A549 (cell line): ENCODE measurements around the gene STAM. TPM values are rescaled to one million over a fixed set of nuclear protein-coding genes. Genes with fewer than 3 reads are reported as not detected.

Source experiments
- ATAC-seq, 2 experiments: fragments of 200-7000 bp in 1 of 2; fragments of >200 bp in 1 of 2; cut with Nextera tagmentation in 1 of 2; cut with Tn5 transposase in 1 of 2; 3 replicates each; pipeline versions ENCODE4 v1.8.0 to v1.9.1; 2018 to 2020; ENCODE audit warnings: mild to moderate bottlenecking in 1 of 2, moderate library complexity in 1 of 2
- CTCF ChIA-PET: fragments of 300-600 bp; sonication (Branson Sonifier 250); formaldehyde crosslinking; extraction: SDS; loops from one replicate; lab custom pipeline; 2021; ENCODE audit warnings: antibody characterized with exemption, inconsistent platforms; lab: Yijun Ruan, JAX
- POLR2A ChIA-PET: fragments of 350-600 bp; formaldehyde crosslinking; extraction: SDS; loops from one replicate; lab custom pipeline; 2021; ENCODE audit warnings: antibody characterized with exemption, inconsistent platforms; lab: Yijun Ruan, JAX
- DNase-seq, 2 experiments: peaks; one replicate each; pipeline versions ENCODE4 v3.0.0 to v3.0.0-alpha.2; 2011 to 2016; ENCODE audit warnings: low read depth in 1 of 2, low spot score in 1 of 2
- FAIRE-seq: peaks from 2 replicates; lab custom pipeline; 2011; peaks lifted over from hg19 to GRCh38; lab: Jason Lieb, UNC
- H3K27ac ChIP-seq, 2 experiments: fragments of >200 bp; sonication (Bioruptor Twin); formaldehyde crosslinking; 3 replicates each; pipeline ENCODE4 v1.5.1; 2016 to 2017
- H3K4me1 ChIP-seq: fragments of >200 bp; sonication (Bioruptor Twin); formaldehyde crosslinking; 3 replicates; pipeline ENCODE4 v1.6.1; 2016
- H3K4me2 ChIP-seq: fragments of >200 bp; sonication (Bioruptor Twin); formaldehyde crosslinking; 3 replicates; pipeline ENCODE4 v1.6.1; 2016
- H3K4me3 ChIP-seq: fragments of >200 bp; sonication (Bioruptor Twin); formaldehyde crosslinking; 3 replicates; pipeline ENCODE4 v1.5.1; 2016
- H3K9me3 ChIP-seq: fragments of >200 bp; sonication (Bioruptor Twin); formaldehyde crosslinking; 3 replicates; pipeline ENCODE4 v1.6.1; 2016
- BHLHE40 ChIP-seq: IDR thresholded peaks from 2 replicates; pipeline ENCODE4 v1.6.1; 2012; ENCODE audit warnings: low read depth, low read length, inconsistent platforms
- CEBPB ChIP-seq, 2 experiments: fragments of >200 bp in 1 of 2; sonication (Bioruptor Twin) in 1 of 2; formaldehyde crosslinking in 1 of 2; IDR thresholded peaks; 2 replicates each; pipeline ENCODE4 v1.6.1; 2012 to 2016
- CHD2 ChIP-seq: fragments of 150-350 bp; IDR thresholded peaks from 2 replicates; pipeline ENCODE4 v1.6.1; 2014; ENCODE audit warnings: low read length; ENCODE audit not compliant: partially characterized antibody
- EHF ChIP-seq: fragments of 250-450 bp; sonication (Bioruptor Pico); IDR thresholded peaks from 2 replicates; pipeline ENCODE4 v1.5.0; 2020; ENCODE audit warnings: mild to moderate bottlenecking
- FOSB ChIP-seq: fragments of 250-450 bp; sonication (Bioruptor Pico); IDR thresholded peaks from 2 replicates; pipeline ENCODE4 v1.5.0; 2020; ENCODE audit warnings: mild to moderate bottlenecking, moderate library complexity
- HEYL ChIP-seq: fragments of 250-450 bp; sonication (Bioruptor Pico); IDR thresholded peaks from 2 replicates; pipeline ENCODE4 v1.8.0; 2021; ENCODE audit warnings: mild to moderate bottlenecking, moderate library complexity
- HOXB13 ChIP-seq: fragments of 250-450 bp; sonication (Bioruptor Pico); IDR thresholded peaks from 2 replicates; pipeline ENCODE4 v1.5.0; 2020; ENCODE audit warnings: low read depth, mild to moderate bottlenecking, moderate library complexity
- JUN ChIP-seq, 2 experiments: fragments of >200 bp; sonication (Bioruptor Twin); formaldehyde crosslinking; IDR thresholded peaks; 2 replicates in 1 of 2; 3 replicates in 1 of 2; pipeline ENCODE4 v1.6.1; 2016 to 2017
- MYC ChIP-seq: IDR thresholded peaks from 2 replicates; pipeline ENCODE4 v1.6.1; 2012; ENCODE audit warnings: mild to moderate bottlenecking, inconsistent platforms, low read length, improper control_type of control experiment, borderline replicate concordance
- PHF8 ChIP-seq: fragments of 200-600 bp; sonication (generic); IDR thresholded peaks from 2 replicates; pipeline ENCODE4 v1.6.1; 2016; ENCODE audit warnings: low read depth, mild to moderate bottlenecking, antibody characterized with exemption, moderate library complexity, borderline replicate concordance
- POLR2A ChIP-seq: IDR thresholded peaks from 2 replicates; pipeline ENCODE4 v1.6.1; 2012; ENCODE audit warnings: mild to moderate bottlenecking, low read length
- RAD21 ChIP-seq, 2 experiments: fragments of >200 bp in 1 of 2; sonication (Bioruptor Twin) in 1 of 2; formaldehyde crosslinking in 1 of 2; IDR thresholded peaks in 1 of 2; conservative IDR thresholded peaks in 1 of 2; 2 replicates in 1 of 2; 3 replicates in 1 of 2; pipeline ENCODE4 v1.6.1; 2012 to 2018; ENCODE audit warnings: inconsistent platforms in 1 of 2
- RARB ChIP-seq: fragments of 250-450 bp; sonication (Bioruptor Pico); IDR thresholded peaks from 2 replicates; pipeline ENCODE4 v1.8.0; 2021; ENCODE audit warnings: mild to moderate bottlenecking, moderate library complexity
- RFX5 ChIP-seq: fragments of 450-650 bp; IDR thresholded peaks from 2 replicates; pipeline ENCODE4 v1.7.1; 2014; ENCODE audit warnings: antibody characterized with exemption, mild to moderate bottlenecking, moderate library complexity
- RNF2 ChIP-seq: fragments of 200-600 bp; sonication (generic); IDR thresholded peaks from 2 replicates; pipeline ENCODE4 v1.6.1; 2016; ENCODE audit warnings: low read depth, mild to moderate bottlenecking, antibody characterized with exemption, moderate library complexity, borderline replicate concordance
- SMC3 ChIP-seq: fragments of >200 bp; sonication (Bioruptor Twin); formaldehyde crosslinking; IDR thresholded peaks from 3 replicates; pipeline ENCODE4 v1.6.1; 2018; ENCODE audit warnings: inconsistent platforms
- SREBF2 ChIP-seq: fragments of 450-650 bp; IDR thresholded peaks from 2 replicates; pipeline ENCODE4 v1.6.1; 2014; ENCODE audit warnings: mild to moderate bottlenecking, moderate library complexity
- TFCP2L1 ChIP-seq: fragments of 250-450 bp; sonication (Bioruptor Pico); IDR thresholded peaks from 2 replicates; pipeline ENCODE4 v1.5.0; 2021; ENCODE audit warnings: mild to moderate bottlenecking
- WGBS: methylation state at CpG from one replicate; pipeline ENCODE4 v1.1.6; 2017; ENCODE audit errors: missing lambda C conversion rate; 5-methylcytosine and 5-hydroxymethylcytosine counted together
- polyA plus RNA-seq, 4 experiments: library from polyadenylated mRNA; depleted of rRNA in 3 of 4; stranded (reverse); fragments of >200 nt; fragmentation: RNase III in 1 of 4; extraction: RNeasy Plus Mini Kit Qiagen cat#74134 plus additional on column Dnase treatment in 1 of 4; gene quantifications; 2 replicates in 3 of 4; 3 replicates in 1 of 4; pipeline ENCODE4 v1.2.3, GENCODE V29; 2011 to 2017
- TF ChIP-seq, protein P1 (sequence below): fragments of 200-600 bp; sonication (generic); IDR thresholded peaks from 2 replicates; pipeline ENCODE4 v1.6.1; 2016; ENCODE audit warnings: antibody characterized with exemption, mild to moderate bottlenecking, moderate library complexity
- TF ChIP-seq, protein P2 (sequence below): fragments of >200 bp; sonication (Bioruptor Twin); formaldehyde crosslinking; IDR thresholded peaks from 3 replicates; pipeline ENCODE4 v1.5.1; 2016
- TF ChIP-seq, protein P3 (sequence below): fragments of 250-450 bp; sonication (Bioruptor Pico); IDR thresholded peaks from 2 replicates; pipeline ENCODE4 v1.5.0; 2021; ENCODE audit warnings: mild to moderate bottlenecking, moderate library complexity, borderline replicate concordance
- TF ChIP-seq, protein P4 (sequence below): IDR thresholded peaks from 2 replicates; pipeline ENCODE4 v1.6.1; 2012; ENCODE audit warnings: low read depth, borderline replicate concordance
- TF ChIP-seq, protein P5 (sequence below): IDR thresholded peaks from 2 replicates; pipeline ENCODE4 v1.6.1; 2012
- TF ChIP-seq, protein P6 (sequence below): fragments of >200 bp; sonication (Bioruptor Twin); formaldehyde crosslinking; IDR thresholded peaks from 2 replicates; pipeline ENCODE4 v1.6.1; 2016

Gene STAM
- polyA plus RNA-seq, 2 of the 4 experiments (the other 2 are of a cell fraction), result 24.4 to 51.7 TPM

DNA sequence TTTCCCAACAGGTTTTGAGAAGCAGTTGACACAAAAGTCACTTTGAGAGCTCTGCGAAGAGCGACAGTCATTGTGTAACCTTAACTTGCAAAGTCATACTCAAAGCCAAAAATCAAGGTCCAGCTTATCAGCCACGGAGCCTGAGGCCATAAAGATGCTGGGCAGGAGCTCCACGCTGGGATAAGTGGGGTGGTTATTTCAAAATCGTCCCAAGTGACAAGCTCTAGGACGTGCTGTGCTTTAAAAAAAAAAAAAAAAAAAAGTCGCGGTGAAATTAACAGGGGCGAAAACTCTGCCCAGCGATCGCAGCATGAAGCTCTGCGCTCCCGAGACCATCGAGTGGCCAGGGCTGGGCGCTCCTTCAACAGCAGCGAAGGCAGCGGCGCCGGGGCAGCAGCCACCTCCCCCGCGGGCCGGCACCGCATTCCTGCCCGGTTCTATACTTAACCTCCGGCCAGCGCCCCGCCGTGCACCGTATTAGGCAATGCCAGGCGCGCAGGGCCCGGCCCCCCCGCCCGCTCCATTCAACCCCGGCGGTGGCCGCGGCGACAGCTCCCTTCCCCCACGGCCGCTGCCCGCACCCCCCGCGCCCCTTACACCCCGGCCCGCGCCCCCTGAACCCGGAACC, 27.4 kb upstream of the STAM start:
- Histone ChIP-seq H3K4me2 (peak overlapping the region; percentile 91), H3K9me3 (no peaks in the 10 kb centered on the region), H3K4me3 (peak overlapping the region; percentile 79), H3K27ac (peak overlapping the region; percentile 92 to 98), H3K4me1 (peaks cover 7% of the 10 kb centered on the region; the same call in 1 of the 3 replicates)
- TF ChIP-seq, protein P1, sequence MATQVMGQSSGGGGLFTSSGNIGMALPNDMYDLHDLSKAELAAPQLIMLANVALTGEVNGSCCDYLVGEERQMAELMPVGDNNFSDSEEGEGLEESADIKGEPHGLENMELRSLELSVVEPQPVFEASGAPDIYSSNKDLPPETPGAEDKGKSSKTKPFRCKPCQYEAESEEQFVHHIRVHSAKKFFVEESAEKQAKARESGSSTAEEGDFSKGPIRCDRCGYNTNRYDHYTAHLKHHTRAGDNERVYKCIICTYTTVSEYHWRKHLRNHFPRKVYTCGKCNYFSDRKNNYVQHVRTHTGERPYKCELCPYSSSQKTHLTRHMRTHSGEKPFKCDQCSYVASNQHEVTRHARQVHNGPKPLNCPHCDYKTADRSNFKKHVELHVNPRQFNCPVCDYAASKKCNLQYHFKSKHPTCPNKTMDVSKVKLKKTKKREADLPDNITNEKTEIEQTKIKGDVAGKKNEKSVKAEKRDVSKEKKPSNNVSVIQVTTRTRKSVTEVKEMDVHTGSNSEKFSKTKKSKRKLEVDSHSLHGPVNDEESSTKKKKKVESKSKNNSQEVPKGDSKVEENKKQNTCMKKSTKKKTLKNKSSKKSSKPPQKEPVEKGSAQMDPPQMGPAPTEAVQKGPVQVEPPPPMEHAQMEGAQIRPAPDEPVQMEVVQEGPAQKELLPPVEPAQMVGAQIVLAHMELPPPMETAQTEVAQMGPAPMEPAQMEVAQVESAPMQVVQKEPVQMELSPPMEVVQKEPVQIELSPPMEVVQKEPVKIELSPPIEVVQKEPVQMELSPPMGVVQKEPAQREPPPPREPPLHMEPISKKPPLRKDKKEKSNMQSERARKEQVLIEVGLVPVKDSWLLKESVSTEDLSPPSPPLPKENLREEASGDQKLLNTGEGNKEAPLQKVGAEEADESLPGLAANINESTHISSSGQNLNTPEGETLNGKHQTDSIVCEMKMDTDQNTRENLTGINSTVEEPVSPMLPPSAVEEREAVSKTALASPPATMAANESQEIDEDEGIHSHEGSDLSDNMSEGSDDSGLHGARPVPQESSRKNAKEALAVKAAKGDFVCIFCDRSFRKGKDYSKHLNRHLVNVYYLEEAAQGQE, result no peak
- TF ChIP-seq RAD21 (conservative IDR thresholded peaks at IDR 0.05 in 1 of 2, IDR thresholded peaks at IDR 0.05 in 1 of 2) (peak in 1 of 2 experiments; percentile 9; a peak in 1 of 5 replicates), CEBPB (IDR thresholded peaks at IDR 0.05) (peak in 1 of 2 experiments; percentile 81; a peak in 2 of 4 replicates)
- WGBS, result 3% methylated on average over 31 of the region's 48 CpGs
- FAIRE-seq, result no peak
- DNase-seq, result peak; percentile 59 to 76
- CTCF ChIA-PET, result interaction anchor here (0.7 to 2.6 kb wide), 11 partner anchors 8 to 600 kb away, joined by 3 to 13 read pairs (median 4); partner anchors contain the start of gene STAM
- POLR2A ChIA-PET, result interaction anchor here (0.6 to 2.6 kb wide), 9 partner anchors 10 to 1027 kb away, joined by 3 to 53 read pairs (median 3); partner anchors contain the start of genes RSU1 and STAM
- peak; percentile 75 to 84 for ATAC-seq

DNA sequence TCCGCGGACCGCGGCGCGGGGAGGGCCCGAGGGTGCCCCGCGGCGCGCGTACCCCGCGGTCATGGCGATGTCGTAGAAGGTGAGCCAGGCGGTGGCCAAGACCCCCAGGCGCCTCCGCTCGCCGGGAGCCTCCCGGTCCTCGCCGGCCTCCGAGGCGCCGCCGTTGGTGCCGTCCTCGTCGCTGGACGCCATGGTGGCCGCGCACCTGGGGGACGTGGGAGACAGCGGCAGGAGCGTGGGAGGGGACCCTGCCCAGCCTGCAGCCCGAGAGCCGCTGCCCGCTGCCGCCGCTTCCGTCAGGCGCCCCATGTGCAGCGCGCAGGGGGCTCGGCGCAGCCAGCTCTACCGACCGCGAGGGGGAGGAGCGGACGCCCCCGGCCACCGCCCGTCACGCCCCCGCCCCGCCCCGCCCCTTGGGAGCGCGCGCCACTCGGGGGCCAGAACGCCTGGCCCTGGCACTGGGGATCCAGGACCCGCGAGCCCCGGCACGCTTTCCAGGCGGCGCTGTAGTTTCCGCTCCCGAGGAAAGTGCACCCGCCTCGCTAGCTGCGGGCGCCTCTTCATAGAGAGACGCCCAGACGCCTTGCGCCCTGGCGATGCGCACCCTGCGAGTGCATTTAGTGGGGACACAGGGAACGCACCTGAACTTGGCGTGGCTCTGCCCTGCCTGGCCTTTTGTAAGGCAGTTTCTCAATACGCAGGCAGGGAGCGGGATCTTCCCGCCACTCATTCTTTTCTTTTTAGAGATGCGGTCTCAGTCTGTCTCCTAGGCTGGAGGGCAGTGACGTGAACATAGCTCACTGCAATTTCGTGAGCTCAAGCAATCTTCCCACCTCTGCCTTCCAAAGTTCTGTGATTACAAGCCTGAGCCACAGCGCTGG, 26.7 kb upstream of the STAM start, which contains the start of gene HACD1:
TSS of gene HACD1 (minus strand) at position 344 of the 881 bp plus-strand sequence. CDS start at position 309, 35 bp downstream.
- DNase-seq (peak; percentile 82 to 88), FAIRE-seq (no peak), ATAC-seq (peak; percentile 94 to 97)
- H3K4me1 ChIP-seq, result peaks cover 7% of the 10 kb centered on the region; the same call in 1 of the 3 replicates
- ChIA-PET CTCF (interaction anchor here (0.6 to 2.6 kb wide), 14 partner anchors 8 to 204 kb away, joined by 3 to 13 read pairs (median 4); partner anchors contain the start of gene STAM), POLR2A (interaction anchor here (0.5 to 2.6 kb wide), 9 partner anchors 9 to 1042 kb away, joined by 3 to 53 read pairs (median 3); partner anchors contain the start of gene STAM)
- WGBS, result 1% methylated on average over 29 of the region's 92 CpGs
- peak within 1 kb of the TSS; percentile 79 for H3K4me3 ChIP-seq
- peak within 1 kb of the TSS; percentile 92 to 98 for H3K27ac ChIP-seq
- H3K4me2 ChIP-seq, result peak within 1 kb of the TSS; percentile 91
- no peaks in the 10 kb centered on the region for H3K9me3 ChIP-seq
- TF ChIP-seq, protein P2, sequence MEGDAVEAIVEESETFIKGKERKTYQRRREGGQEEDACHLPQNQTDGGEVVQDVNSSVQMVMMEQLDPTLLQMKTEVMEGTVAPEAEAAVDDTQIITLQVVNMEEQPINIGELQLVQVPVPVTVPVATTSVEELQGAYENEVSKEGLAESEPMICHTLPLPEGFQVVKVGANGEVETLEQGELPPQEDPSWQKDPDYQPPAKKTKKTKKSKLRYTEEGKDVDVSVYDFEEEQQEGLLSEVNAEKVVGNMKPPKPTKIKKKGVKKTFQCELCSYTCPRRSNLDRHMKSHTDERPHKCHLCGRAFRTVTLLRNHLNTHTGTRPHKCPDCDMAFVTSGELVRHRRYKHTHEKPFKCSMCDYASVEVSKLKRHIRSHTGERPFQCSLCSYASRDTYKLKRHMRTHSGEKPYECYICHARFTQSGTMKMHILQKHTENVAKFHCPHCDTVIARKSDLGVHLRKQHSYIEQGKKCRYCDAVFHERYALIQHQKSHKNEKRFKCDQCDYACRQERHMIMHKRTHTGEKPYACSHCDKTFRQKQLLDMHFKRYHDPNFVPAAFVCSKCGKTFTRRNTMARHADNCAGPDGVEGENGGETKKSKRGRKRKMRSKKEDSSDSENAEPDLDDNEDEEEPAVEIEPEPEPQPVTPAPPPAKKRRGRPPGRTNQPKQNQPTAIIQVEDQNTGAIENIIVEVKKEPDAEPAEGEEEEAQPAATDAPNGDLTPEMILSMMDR, result peak; percentile 47
- TF ChIP-seq, protein P3, sequence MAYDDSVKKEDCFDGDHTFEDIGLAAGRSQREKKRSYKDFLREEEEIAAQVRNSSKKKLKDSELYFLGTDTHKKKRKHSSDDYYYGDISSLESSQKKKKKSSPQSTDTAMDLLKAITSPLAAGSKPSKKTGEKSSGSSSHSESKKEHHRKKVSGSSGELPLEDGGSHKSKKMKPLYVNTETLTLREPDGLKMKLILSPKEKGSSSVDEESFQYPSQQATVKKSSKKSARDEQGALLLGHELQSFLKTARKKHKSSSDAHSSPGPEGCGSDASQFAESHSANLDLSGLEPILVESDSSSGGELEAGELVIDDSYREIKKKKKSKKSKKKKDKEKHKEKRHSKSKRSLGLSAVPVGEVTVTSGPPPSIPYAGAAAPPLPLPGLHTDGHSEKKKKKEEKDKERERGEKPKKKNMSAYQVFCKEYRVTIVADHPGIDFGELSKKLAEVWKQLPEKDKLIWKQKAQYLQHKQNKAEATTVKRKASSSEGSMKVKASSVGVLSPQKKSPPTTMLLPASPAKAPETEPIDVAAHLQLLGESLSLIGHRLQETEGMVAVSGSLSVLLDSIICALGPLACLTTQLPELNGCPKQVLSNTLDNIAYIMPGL (CRISPR knock-in tag), result no peak
- TF ChIP-seq, protein P4, sequence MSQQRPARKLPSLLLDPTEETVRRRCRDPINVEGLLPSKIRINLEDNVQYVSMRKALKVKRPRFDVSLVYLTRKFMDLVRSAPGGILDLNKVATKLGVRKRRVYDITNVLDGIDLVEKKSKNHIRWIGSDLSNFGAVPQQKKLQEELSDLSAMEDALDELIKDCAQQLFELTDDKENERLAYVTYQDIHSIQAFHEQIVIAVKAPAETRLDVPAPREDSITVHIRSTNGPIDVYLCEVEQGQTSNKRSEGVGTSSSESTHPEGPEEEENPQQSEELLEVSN, result no peak; the same call in 1 of the 2 replicates
- TF ChIP-seq FOSB (CRISPR knock-in tag) (no peak), TFCP2L1 (CRISPR knock-in tag) (no peak), RFX5 (no peak), RNF2 (no peak), POLR2A (peak; percentile 77), HEYL (CRISPR knock-in tag) (no peak), SMC3 (peak; percentile 58; the same call in 2 of the 3 replicates), RARB (no peak), PHF8 (0 out of 2 replicates have a peak, but pooled peaks have one; percentile 24), HOXB13 (no peak), CHD2 (no peak), EHF (no peak), BHLHE40 (no peak), CEBPB (IDR thresholded peaks at IDR 0.05) (peak in 1 of 2 experiments; percentile 4; a peak in 1 of 4 replicates), SREBF2 (no peak), JUN (IDR thresholded peaks at IDR 0.05) (peak in 1 of 2 experiments; percentile 82; a peak in 3 of 5 replicates), MYC (peak; percentile 68; the same call in 1 of the 2 replicates), RAD21 (conservative IDR thresholded peaks at IDR 0.05 in 1 of 2, IDR thresholded peaks at IDR 0.05 in 1 of 2) (peak; percentile 2 to 51; a peak in 3 of 5 replicates)
- TF ChIP-seq, protein P5, sequence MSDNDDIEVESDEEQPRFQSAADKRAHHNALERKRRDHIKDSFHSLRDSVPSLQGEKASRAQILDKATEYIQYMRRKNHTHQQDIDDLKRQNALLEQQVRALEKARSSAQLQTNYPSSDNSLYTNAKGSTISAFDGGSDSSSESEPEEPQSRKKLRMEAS, result peak; percentile 77
- TF ChIP-seq, protein P6, sequence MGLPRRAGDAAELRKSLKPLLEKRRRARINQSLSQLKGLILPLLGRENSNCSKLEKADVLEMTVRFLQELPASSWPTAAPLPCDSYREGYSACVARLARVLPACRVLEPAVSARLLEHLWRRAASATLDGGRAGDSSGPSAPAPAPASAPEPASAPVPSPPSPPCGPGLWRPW, result no peak
